RWPE1 (cell line): ENCODE data around the gene HPSE2.
"Not testable (repeated sequence)": the region's sequence is repeated elsewhere in the genome, so short reads cannot be mapped to it uniquely, and the experiment has no call there.

Experiments used
- CTCF ChIA-PET: fragments of 350-600 bp; sonication (Branson Sonifier 250); formaldehyde crosslinking; extraction: SDS; loops from one replicate; lab custom pipeline; 2021; lab: Yijun Ruan, JAX
- POLR2A ChIA-PET: fragments of 400-600 bp; formaldehyde crosslinking; extraction: SDS; loops from one replicate; lab custom pipeline; 2020; ENCODE audit warnings: antibody characterized with exemption; ENCODE audit not compliant: low non-redundant PET; lab: Yijun Ruan, JAX
- DNase-seq: peaks from one replicate; pipeline ENCODE4 v3.0.0; 2012; ENCODE audit warnings: low spot score
- H3K27ac ChIP-seq: fragments of 450-650 bp; 2 replicates; pipeline ENCODE4 v1.5.1; 2017
- TF ChIP-seq, protein P1 (sequence below): fragments of 450-650 bp; conservative IDR thresholded peaks from 2 replicates; pipeline ENCODE4 v1.5.1; 2017; ENCODE audit warnings: low read depth, mild to moderate bottlenecking

HPSE2 gene

DNA sequence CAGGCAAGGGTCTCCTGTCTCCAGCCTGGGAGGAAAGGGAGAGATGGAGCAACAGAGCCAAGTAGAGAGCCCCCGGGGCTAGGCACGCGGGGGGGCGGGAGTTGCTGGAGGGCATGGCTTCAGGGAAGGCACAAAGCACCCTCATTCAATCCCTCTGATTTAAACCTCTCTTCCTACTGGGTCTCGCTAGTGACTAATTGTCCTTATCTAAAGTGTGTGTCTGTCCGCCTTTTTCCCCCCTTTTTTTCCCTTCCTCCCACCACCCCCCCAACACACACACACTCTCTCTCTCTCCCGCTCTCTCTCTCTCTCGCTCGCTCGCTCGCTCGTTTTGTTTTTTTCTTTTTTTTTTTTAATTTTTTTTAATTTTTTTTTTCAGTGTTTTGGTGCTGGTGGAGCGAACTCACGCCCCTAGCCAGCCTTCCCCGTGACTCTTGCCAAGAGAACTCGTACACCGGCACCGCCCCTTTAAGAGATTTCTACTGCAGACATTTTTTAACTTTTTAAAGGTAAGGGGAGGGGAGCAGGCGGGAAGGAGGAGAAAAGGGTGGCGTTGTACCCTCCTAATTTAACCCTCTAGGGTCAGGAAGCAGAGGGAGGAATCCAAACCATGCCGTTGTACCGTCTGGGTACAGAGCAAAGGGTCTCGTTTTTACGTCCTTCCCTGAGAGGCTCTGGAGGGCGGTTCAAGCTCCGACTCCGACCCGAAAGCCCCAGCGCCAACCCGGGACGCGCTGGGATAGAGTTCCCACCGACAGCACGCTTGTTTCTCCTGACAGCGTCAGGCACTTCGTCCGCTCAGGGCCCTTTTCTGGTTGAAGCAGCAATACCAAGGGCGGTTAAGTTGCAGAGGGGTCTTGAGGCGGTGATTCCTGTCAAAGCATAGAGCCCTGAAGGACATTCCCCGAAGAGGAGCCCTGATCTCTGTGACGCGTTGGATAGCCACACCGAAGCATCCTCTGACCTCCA, at the start of gene HPSE2:
TSS of gene HPSE2 (minus strand) at position 195 of the 969 bp plus-strand sequence.
- TF ChIP-seq, protein P1, sequence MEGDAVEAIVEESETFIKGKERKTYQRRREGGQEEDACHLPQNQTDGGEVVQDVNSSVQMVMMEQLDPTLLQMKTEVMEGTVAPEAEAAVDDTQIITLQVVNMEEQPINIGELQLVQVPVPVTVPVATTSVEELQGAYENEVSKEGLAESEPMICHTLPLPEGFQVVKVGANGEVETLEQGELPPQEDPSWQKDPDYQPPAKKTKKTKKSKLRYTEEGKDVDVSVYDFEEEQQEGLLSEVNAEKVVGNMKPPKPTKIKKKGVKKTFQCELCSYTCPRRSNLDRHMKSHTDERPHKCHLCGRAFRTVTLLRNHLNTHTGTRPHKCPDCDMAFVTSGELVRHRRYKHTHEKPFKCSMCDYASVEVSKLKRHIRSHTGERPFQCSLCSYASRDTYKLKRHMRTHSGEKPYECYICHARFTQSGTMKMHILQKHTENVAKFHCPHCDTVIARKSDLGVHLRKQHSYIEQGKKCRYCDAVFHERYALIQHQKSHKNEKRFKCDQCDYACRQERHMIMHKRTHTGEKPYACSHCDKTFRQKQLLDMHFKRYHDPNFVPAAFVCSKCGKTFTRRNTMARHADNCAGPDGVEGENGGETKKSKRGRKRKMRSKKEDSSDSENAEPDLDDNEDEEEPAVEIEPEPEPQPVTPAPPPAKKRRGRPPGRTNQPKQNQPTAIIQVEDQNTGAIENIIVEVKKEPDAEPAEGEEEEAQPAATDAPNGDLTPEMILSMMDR, result no peak
- POLR2A ChIA-PET, result no interaction called here
- DNase-seq, result no peak
- CTCF ChIA-PET, result interaction anchor here (0.9 kb wide), 1 partner anchor 50 kb away, joined by 3 read pairs; no protein-coding TSS in a partner anchor
- H3K27ac ChIP-seq, result no peak within 1 kb of the TSS

DNA sequence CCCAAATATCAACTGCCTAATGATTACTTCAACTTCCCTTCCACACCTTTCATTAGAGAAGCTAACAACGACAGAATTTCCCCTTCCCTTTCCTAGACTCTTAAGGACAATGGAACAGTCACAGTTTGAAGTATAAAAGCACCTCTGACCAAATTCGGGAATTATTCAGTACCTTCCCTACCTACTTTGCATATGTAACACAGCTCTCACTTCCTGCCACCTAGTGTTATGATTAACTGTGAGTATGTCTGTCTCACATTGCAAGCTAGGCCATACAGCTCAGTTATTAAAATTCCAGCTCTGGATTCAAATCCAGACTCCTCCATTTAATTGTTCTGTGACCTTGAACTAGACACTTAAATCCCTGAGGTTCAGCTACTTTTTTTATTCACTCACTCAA, 44.8 kb upstream of the HPSE2 start:
- DNase-seq, result no peak
- ChIA-PET POLR2A (interaction anchor here (0.6 kb wide), 1 partner anchor 322 kb away, joined by 3 read pairs; no protein-coding TSS in a partner anchor), CTCF (interaction anchor here (0.6 to 1.3 kb wide), 2 partner anchors 225 to 813 kb away, joined by 3 to 5 read pairs; no protein-coding TSS in a partner anchor)
- no peak overlapping the region for H3K27ac ChIP-seq
- TF ChIP-seq, protein P1, result no peak

DNA sequence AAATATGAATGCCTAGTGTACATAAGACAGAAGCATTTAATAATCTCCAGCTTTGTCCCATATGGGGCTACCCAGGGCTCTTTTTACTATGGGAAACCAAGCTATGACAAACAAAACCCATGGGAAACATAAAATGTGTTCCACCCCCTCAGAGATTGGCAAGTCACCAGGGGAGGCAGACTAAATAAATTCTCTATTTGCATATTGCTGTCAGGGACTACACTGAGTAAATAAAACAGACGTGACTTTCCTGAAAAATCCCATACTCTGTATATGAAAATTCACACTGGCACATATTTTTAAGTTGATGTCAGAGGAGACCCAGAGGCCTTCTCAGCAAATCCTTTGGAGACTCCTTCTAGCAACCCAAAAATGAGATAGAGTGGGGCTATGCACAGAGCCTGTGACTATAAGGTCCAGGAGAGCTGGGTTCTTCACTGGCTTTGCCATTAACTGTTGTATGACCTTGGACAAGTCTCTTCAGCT, 44.0 kb upstream of the HPSE2 start:
- no peak overlapping the region for H3K27ac ChIP-seq
- no peak for DNase-seq
- TF ChIP-seq, protein P1, result no peak
- ChIA-PET POLR2A (no interaction called here), CTCF (interaction anchor here (0.6 to 1.3 kb wide), 2 partner anchors 97 to 812 kb away, joined by 3 to 5 read pairs; no protein-coding TSS in a partner anchor)

DNA sequence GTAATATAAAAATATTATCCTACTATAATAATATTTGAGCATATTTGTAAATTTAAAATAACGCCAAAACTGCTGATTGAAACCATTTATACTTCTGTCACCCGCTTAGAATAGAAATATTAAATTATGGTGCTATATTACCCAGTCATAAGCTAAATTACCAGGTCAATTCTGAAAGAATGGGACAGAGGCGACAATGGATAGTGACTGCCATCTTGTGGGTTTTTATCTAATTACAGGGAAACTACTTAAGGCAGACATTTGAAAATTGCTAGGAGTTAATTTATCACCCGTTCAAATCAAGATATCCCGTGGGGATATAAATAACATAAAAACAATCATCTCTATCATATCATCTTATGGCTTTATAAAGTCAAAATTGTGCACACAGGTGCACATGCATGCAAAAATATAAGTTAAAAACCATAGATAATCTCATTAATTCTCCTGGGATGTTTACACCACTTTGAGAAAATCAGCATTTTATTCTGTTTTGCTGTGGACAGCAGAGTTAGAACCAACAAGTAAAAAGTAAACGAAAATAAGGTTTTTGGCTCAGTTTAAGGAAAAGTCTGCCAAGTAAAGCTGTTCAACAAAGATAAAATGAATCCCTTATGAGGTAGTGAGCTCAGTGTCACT, 41.3 kb upstream of the HPSE2 start:
- ChIA-PET POLR2A (no interaction called here), CTCF (interaction anchor here (0.5 to 1.9 kb wide), 2 partner anchors 599 to 810 kb away, joined by 3 to 6 read pairs; no protein-coding TSS in a partner anchor)

DNA sequence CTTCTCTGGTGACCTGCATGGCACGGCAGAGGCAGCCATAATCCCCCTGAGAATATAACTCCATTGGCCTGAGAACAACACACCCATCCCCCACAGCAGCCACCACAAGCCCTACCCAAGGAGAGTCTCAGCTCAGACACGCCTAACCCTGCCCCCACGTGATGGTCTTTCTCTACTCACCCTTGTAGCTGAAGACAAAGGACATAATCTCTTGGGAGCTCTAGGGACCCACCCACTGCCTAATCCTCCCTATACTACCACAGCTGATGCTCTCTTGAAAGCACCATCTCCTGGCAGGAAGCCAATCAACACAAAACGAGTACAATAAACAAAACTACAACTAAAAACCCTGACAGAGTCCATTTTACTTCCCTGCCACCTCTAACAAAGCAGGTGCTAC, 30.7 kb upstream of the HPSE2 start:
- H3K27ac ChIP-seq, result no peak overlapping the region
- POLR2A ChIA-PET, result no interaction called here
- TF ChIP-seq, protein P1, result no peak
- DNase-seq, result no peak
- CTCF ChIA-PET, result no interaction called here

More for the DNA sequence above, 41.3 kb upstream of the HPSE2 start:
- DNase-seq, result peak; percentile 30
- TF ChIP-seq, protein P1, result peak; percentile 18; the same call in 1 of the 2 replicates
- H3K27ac ChIP-seq, result no peak overlapping the region

DNA sequence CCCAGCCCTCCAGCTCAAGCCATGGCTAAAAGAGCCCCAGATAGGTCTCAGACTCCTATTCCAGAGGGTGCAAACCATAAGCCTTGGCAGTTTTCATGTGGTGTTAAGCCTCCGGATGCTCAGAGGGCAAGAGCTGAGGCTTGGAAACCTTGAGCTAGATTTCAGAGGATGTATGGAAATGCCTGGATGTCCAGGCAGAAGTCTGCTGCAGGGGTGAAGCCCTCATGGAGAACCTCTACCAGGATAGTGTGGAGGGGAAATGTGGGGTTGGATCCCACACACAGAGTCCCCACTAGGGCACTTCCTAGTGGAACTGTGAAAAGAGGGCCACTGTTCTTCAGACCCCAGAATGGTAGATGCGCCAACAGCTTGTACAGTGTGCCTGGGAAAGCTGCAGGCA, 13.2 kb upstream of the HPSE2 start:
- POLR2A ChIA-PET, result no interaction called here
- H3K27ac ChIP-seq, result no peak overlapping the region
- TF ChIP-seq, protein P1, result no peak
- CTCF ChIA-PET, result interaction anchor here (0.6 kb wide), 2 partner anchors 595 to 744 kb away, joined by 3 read pairs; no protein-coding TSS in a partner anchor
- DNase-seq, result no peak

DNA sequence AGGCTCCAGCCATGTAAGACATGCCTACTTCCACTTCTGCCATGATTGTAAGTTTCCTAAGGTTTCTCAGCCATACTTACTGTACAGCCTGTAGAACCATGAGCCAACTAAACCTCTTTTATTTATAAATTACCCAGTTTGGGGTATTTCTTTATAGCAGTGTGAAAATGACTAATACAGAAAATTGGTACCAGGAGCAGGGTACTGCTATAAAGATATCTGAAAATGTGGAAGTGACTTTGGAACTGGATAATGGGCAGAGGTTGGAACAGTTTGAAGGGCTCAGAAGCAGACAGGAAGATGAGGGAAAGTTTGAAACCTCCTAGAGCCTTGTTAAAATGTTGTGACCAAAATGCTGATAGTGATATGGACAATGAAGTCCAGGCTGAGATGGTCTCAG, 12.2 kb upstream of the HPSE2 start:
- DNase-seq, H3K27ac ChIP-seq, POLR2A ChIA-PET: not testable (repeated sequence)
- CTCF ChIA-PET, result interaction anchor here (0.9 kb wide), 1 partner anchor 33 kb away, joined by 4 read pairs; no protein-coding TSS in a partner anchor
